ENCODE measurements around the gene HS6ST2.

HS6ST2 gene

GRCh38 chrX:132795181-132795580 lies 163.2 kb downstream of the HS6ST2 start:
- DNase-seq = no peak

- no peak for DNase-seq
These were observed 166.7 kb downstream of the HS6ST2 start for GRCh38 chrX:132791714-132792113.

DNA sequence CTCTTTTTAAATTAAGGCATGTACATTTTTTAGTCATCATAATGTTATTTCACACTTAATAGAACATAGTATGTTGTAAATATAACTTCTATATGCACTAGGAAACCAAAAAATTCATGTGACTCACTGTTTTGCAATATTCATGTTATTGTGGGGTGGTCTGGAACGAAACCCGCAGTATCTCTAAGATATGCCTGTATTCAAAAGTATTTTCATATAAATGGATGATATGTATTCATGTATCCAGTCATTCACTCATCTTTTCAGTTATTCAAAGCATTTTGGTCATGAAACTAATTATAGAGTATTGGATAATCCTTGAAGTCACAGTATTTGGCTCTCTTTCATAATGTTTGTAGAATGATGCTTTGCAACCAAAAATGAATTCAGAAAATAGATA lies 168.1 kb downstream of the HS6ST2 start:
- DNase-seq = no peak

DNA sequence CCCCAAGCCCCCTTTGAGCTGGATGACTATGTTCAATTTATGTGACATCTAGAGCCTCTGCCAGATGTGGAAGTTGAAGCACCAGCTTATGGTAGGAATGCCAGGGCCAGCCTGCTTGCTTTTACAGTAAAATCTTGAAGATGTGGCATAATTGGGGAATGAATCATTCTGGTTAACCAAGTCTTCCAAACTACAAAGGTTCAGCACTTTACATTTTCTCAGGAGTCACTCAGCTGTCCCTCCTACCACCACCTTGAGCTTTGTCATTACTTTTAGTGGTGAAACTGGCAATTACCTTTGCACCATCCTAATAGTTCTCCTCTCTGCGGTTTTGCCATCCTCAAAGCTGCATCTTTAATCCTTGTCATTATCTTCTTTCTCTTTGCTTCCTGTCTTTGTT lies 172.2 kb downstream of the HS6ST2 start:
- DNase-seq = no peak

- no peak for DNase-seq
These were observed 179.5 kb downstream of the HS6ST2 start for GRCh38 chrX:132778917-132779316.

DNA sequence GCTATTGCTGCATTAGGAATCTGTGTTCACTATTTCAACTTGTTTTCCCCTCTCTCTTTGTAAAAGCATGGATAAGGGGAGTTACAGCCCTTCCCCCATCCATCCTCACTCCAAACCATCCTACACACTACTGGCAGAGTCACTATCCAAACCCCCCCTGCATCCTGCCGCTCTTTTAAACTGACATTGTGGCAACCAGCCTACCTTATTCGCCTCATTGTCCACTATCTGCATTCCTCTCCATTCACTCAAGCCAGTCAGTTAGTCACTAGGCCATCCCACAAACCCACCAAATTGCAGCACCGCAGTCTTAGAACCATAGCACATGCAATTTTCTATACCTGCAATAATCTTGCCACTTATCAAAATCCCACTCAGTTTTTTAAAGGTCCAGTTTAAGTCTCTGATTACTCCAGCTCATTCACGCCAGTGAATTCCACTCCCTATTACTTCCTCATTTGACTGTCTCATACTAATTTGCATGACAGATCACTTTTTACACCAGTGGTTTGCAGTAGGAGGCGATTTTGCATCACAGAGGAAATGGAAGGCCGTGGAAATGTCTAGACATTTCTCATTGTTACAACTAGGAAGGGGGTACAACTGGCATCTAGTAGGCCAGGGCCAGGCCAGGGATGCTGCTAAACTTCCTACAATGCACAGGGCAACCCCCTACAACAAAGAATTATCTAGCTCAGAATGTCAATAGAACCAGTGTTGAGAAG lies 181.8 kb downstream of the HS6ST2 start:
- DNase-seq = no peak

DNA sequence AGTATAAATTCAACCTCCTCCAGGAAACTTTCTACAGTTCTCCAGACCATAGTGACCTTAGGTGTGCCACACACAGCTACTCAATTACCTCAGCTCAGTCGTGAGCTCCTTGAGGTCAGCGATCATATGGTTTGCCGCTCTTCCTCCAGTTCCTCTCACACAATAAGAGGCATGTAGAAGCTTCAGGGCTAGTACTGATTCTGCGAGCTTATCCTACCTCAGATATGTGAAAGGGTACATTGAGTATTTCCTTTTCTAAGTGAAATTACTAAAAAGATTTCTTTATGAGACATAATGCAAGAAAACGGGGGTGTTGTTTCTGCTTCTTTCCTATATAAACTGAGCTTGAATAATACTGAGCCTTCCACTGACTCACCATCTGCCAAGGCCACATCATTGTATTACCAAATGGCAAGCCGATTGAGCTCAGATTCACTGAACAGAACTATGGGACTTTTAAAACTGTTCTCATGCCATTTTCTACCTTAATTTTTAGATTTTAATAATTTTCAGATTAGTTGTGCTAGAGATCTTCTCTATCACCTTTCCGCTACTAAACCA lies 183.1 kb downstream of the HS6ST2 start:
- DNase-seq = no peak

DNA sequence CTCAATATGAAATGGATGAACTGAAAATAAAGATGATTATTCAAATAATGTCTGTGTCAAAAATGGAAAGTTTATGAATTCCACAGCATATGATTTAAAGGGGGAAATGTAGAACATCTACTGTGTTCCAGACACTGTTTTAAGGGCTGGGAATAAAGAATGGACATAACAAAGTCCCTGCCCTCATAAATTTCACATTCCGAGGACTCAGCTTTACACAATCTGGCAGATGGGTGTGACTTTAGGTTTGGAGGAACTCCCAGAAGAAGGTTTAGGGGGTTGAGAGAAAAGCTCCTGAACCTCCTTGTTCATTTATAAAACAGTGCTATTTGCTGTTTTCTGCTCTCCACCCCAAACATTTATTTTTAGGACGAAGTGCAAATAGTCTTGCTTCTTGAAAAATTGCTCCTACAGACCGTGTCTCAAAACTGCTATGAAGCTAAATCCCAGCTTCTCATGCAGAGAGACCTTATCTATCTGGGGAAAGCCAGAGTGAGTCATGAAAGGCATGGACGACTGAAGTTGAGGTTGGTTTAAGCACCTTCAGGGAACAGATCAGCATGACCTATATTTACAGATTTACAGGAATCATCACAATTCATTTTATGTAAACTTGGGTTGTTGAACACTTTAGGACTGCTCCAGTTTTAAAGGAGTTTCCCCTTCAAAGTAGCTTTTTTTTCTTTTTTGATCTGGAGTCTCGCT lies 184.3 kb downstream of the HS6ST2 start:
- DNase-seq = no peak

DNA sequence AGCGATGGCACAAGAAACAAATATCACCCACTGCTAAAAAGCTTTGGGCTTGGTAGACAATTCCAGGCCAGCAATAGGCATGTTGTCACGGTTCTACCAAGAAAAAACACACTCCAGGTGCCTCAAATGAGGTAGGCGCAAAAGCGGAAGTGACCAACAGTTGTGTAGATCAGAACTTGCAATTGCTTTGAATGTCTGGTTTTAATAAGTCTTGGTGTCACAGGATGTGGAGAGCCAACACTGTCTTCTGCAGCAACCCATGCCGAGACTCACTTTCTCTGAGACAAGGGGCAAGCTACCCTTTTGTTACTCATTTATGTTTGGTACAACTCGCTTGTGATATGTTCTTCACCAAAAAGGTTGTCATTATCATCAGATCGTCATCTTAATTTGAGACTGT lies 188.8 kb downstream of the HS6ST2 start:
- DNase-seq = no peak

DNA sequence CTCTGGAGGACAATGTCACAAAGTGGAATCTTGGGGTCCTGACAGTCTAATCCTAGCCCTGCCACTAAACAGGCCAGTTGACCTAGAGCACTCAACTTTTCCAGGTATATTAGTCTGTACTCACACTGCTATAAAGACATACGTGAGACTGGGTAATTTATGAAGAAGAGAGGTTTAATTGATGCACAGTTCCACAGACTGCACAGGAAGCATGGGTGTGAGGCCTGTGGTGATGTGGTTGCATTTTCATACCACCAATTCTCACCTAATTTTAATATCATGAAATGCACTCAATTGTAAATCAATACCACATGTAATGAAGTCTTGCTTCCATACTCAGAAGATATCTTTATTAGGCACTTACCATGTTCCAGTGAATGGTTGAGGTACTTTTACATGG lies 192.0 kb downstream of the HS6ST2 start:
- DNase-seq = no peak

GRCh38 chrX:132763528-132763927 lies 194.9 kb downstream of the HS6ST2 start:
- DNase-seq = no peak

DNA sequence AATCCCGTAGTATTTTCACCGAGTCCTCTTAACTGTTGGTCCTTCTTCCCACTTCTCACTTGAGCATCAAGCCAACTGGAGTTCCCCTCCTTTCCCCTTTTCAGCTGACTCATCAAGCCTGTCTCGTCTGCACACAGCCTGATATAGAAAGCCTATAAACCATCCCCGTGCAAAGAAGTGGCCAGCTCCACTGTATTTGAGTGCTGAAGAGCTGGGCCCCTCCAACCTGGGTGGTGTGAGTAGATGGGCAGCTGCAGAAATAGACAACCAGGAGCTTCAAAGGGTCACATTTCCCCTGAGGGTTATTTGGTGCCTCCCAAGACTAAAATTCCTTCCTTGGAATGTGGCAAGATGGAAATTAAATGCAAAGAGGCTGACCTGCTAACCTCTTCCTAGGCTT lies 199.7 kb downstream of the HS6ST2 start:
- no peak for DNase-seq

DNA sequence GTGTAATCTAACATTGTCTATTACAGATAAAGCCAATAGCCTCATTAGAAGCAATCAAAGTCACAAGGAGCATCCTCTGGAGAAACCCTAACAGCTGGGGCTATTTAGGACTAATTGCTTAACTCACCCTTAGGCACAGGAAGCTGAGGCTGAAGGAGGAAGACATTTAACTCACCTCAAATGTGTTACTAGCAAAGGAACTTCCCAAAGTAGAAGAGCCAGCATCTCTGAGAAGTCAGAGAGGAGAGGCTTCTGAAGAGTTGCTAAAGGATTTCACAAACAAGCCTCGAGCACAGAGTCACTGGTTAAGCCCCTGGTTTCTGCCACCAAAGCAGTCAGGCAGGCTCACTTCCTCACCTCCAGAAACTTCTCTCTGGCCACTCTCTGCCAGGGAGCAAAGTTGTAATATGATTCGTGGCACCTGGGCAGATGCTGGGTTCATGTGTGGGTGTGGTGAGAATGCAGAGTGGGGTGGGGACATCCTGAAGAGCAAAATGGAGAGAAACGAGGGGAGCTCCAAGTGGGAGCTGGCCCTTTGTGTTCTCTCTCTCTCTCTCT lies 201.3 kb downstream of the HS6ST2 start:
- DNase-seq = no peak

GRCh38 chrX:132756439-132756838 lies 202.0 kb downstream of the HS6ST2 start:
- no peak for DNase-seq

- no peak for DNase-seq
These were observed 207.3 kb downstream of the HS6ST2 start for GRCh38 chrX:132751063-132751690.

DNA sequence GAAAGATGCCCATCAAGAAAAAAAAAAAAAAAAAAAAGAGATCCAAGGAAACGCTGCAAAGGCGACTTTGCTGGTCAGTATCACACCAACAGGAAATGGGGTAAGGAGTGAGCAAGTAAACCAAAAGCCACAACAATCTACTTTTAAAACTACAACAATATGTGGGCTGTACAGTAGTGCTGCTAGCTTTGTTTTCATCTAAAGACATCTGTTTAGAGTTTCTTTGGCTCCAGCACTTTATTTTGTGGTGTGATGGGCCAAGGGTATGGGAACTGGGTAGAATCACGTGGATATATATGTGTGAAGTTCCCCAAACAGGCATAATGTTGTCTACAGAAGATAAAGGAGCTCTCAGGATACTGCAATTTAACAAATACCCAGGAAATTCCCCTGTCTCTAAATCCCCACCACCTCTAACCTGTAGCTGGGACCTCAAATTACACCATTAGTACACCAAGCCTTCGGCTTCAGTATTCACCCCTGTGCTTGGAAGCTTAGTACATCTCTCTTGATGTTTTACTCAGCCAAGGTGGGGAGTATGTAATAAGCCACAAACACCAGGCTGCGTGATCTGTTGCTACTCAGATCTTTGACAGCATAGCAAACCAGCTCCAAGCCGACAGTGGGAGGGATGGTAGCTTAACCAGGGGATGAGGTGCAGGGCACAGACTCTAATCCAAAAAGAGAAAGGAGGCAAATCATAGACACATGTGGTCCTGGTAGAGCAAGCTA lies 207.9 kb downstream of the HS6ST2 start:
- no peak for DNase-seq

DNA sequence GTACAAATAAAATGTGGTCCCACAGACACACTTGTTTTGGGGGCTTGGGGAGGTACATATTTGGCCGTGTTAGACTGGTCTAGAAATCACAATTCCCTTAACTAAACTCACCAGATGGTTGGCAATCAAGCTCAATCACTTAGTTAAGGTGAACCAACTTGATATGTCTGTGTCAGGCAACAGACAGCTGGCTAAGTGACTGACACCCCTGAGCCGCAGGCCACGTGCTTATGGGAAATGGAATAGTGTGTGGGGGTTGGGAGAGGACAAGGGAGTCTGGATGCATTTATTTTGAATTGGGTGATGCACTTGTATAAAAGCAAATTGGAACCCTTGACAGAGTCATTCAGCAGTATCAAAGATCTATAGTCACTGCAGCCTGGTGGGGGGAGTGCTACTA lies 209.0 kb downstream of the HS6ST2 start:
- no peak for DNase-seq

DNA sequence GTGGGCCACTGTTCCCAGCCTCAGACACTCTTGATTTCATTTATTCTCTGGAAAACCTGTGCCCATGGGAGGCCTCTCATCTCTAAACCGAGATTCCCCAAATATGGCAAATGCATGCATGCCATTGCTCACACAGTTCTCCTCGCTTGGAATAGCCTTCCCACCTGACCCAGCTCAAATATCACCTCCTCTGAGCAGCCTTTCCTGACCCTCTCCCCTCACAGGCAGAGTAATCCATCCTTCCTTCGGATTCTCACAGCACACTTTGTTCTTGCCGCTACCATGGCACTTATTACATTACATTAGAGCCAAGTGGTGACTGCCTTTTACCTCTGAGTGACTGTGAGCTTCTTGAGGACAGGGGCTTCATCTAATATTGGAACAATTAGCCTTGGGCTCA lies 209.5 kb downstream of the HS6ST2 start:
- DNase-seq = no peak

DNA sequence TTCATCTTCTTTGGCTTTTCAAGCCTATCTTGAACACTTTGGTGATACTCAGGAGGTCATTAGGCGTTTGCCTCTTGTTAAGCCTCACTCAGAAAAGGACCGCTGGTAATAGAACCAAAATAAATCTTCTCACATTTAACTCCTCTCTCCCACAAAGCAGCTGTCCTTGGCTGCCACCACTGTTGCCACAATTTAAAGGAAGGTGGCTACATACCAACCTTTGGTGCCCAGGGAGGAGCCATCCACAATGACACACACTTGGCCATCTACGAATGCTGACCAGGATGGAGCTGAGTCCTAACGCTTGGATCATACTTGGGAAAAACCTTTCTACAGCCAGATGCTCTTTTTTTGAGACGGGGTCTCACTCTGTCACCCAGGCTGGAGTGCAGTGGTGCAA lies 210.2 kb downstream of the HS6ST2 start:
- no peak for DNase-seq

DNA sequence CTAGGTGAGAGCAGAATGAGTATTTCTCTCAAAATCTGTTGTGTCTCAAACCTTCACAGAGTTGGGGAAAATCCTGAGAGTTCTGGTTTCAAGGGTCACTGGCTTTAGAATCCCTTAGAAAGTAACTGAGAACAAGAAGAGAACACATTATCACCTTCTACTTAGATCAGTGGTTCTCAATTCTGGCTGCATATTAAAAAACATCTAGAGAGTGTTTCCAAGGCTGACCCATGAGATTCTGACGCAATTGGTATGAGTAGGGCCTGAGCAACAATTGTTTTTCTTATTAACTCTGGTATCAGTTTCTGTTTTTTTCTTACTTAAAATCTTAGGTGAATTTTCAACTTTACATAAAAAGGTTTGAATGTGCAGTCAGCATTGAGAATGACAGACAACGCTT lies 212.8 kb downstream of the HS6ST2 start:
- no peak for DNase-seq

GRCh38 chrX:132744470-132744869 lies 214.0 kb downstream of the HS6ST2 start:
- no peak for DNase-seq

- DNase-seq = no peak
These were observed 215.3 kb downstream of the HS6ST2 start for GRCh38 chrX:132743086-132743485.

Data from right kidney (tissue), 1 donor.